ENCODE data around the gene PYURF. TPM values are rescaled to one million over a fixed set of nuclear protein-coding genes. Genes with fewer than 3 reads are reported as not detected.

Gene PYURF
- total RNA-seq, 1 experiment from 2014 or later: 45.3 TPM

- no peak for TF ChIP-seq ERG (CRISPR knock-in tag; IDR thresholded peaks at IDR 0.05)
- TF ChIP-seq FOXJ3 (CRISPR knock-in tag; IDR thresholded peaks at IDR 0.05; ENCODE audit: borderline replicate concordance): no peak
These were observed 14.1 kb upstream of the PYURF start (continued) for GRCh38 chr4:88537709-88538108.

- H3K4me1 Mint-ChIP-seq: peaks cover 57% of the 10 kb centered on the region
- DNase-seq (ENCODE audit: low spot score) (no peak), ATAC-seq (no peak)
- no peak overlapping the region for H3K4me3 Mint-ChIP-seq
- no peaks in the 10 kb centered on the region for H3K36me3 Mint-ChIP-seq
- ChIA-PET CTCF (interaction anchor here (1.2 to 9.1 kb wide), 3 partner anchors 78 to 166 kb away, joined by 3 to 61 read pairs (median 5); no protein-coding TSS in a partner anchor), POLR2A (no interaction called here)
- no peak for TF ChIP-seq TEAD4 (CRISPR knock-in tag; IDR thresholded peaks at IDR 0.05)
- TF ChIP-seq ATF3 (CRISPR knock-in tag; conservative IDR thresholded peaks at IDR 0.05): no peak
- no peak for TF ChIP-seq CREM (CRISPR knock-in tag; IDR thresholded peaks at IDR 0.05)
- TF ChIP-seq FOXP1 (CRISPR knock-in tag; IDR thresholded peaks at IDR 0.05; ENCODE audit: borderline replicate concordance): no peak
- no peak for TF ChIP-seq PRDM15 (CRISPR knock-in tag; IDR thresholded peaks at IDR 0.05)
- TF ChIP-seq ZNF423 (CRISPR knock-in tag; IDR thresholded peaks at IDR 0.05): no peak
- TF ChIP-seq GTF2I (CRISPR knock-in tag; conservative IDR thresholded peaks at IDR 0.05): no peak
- TF ChIP-seq ZNF416 (CRISPR knock-in tag; IDR thresholded peaks at IDR 0.05): no peak
- no peak for TF ChIP-seq TP53 (CRISPR knock-in tag; IDR thresholded peaks at IDR 0.05)
- TF ChIP-seq ZNF396 (CRISPR knock-in tag; IDR thresholded peaks at IDR 0.05; ENCODE audit: borderline replicate concordance): no peak
- no peak for TF ChIP-seq ZNF263 (CRISPR knock-in tag; IDR thresholded peaks at IDR 0.05; ENCODE audit: low read depth)
- TF ChIP-seq CBFB (CRISPR knock-in tag; IDR thresholded peaks at IDR 0.05; ENCODE audit: low read depth): no peak
- no peak for TF ChIP-seq AFF4 (CRISPR knock-in tag; IDR thresholded peaks at IDR 0.05; ENCODE audit: borderline replicate concordance)
- TF ChIP-seq ARID4B (CRISPR knock-in tag; IDR thresholded peaks at IDR 0.05; ENCODE audit: borderline replicate concordance): no peak
- TF ChIP-seq PRRX2 (CRISPR knock-in tag; IDR thresholded peaks at IDR 0.05): no peak
- TF ChIP-seq NR2C2 (CRISPR knock-in tag; IDR thresholded peaks at IDR 0.05): no peak
- no peak for TF ChIP-seq PREB (CRISPR knock-in tag; IDR thresholded peaks at IDR 0.05; ENCODE audit: borderline replicate concordance)
- no peak for TF ChIP-seq ZNF219 (CRISPR knock-in tag; IDR thresholded peaks at IDR 0.05; ENCODE audit: borderline replicate concordance)
- no peaks in the 10 kb centered on the region for H3K27me3 Mint-ChIP-seq (ENCODE audit: low read depth)
- H3K9me3 Mint-ChIP-seq: no peaks in the 10 kb centered on the region
- 0 out of 2 replicates have a peak overlapping the region, but pooled peaks have one; percentile 50 for H3K27ac Mint-ChIP-seq
These were observed 11.6 kb upstream of the PYURF start for GRCh38 chr4:88535090-88535755.

Data from WTC11 (cell line).